Endothelial cell of umbilical vein (primary cell): ENCODE results near the gene OR6C2. TPM values are rescaled to one million over a fixed set of nuclear protein-coding genes. Genes with fewer than 3 reads are reported as not detected.

Source experiments
- BruUV-seq: library from RNA; stranded (reverse); fragments of 400-500 nt; replicated peaks from 2 replicates; lab custom pipeline; 2021; lab: Mats Ljungman, UMichigan
- CTCF ChIA-PET: fragments of 300-600, 350-600 bp; sonication (Branson Sonifier 250); formaldehyde crosslinking; loops from one replicate; lab custom pipeline; 2021; ENCODE audit warnings: antibody characterized with exemption, inconsistent platforms; lab: Charles Lee
- POLR2A ChIA-PET: fragments of 300-600, 350-600 bp; sonication (Branson Sonifier 250); formaldehyde crosslinking; loops from one replicate; lab custom pipeline; 2021; ENCODE audit warnings: antibody characterized with exemption, inconsistent platforms; lab: Charles Lee
- DNase-seq: peaks from one replicate; pipeline ENCODE4 v3.0.0-alpha.2; 2011; ENCODE audit warnings: low read depth, low spot score
- FAIRE-seq: peaks from 2 replicates; lab custom pipeline; 2011; peaks lifted over from hg19 to GRCh38; lab: Jason Lieb, UNC
- H2AFZ ChIP-seq: 2 replicates; pipeline ENCODE4 v1.6.0; 2012; ENCODE audit warnings: low read depth, low read length, control low read depth, inconsistent platforms
- H3K27ac ChIP-seq: 2 replicates; pipeline ENCODE4 v1.5.1; 2011; ENCODE audit warnings: low read depth, mild to moderate bottlenecking, control low read depth, low read length, moderate library complexity; ENCODE audit not compliant: insufficient read depth
- H3K27me3 ChIP-seq, 2 experiments: 2 replicates each; pipeline versions ENCODE4 v1.6.0 to v1.6.1; 2011; ENCODE audit warnings: low read length in 2 of 2, mixed read lengths in 1 of 2; ENCODE audit not compliant: control insufficient read depth in 2 of 2, insufficient read depth in 2 of 2
- H3K36me3 ChIP-seq, 2 experiments: 2 replicates in 1 of 2; 3 replicates in 1 of 2; pipeline ENCODE4 v1.5.1; 2011; ENCODE audit warnings: low read length in 2 of 2, mild to moderate bottlenecking in 1 of 2, moderate library complexity in 1 of 2; ENCODE audit not compliant: control insufficient read depth in 2 of 2, insufficient read depth in 2 of 2; ENCODE audit errors: extremely low read depth in 1 of 2
- H3K4me1 ChIP-seq: 3 replicates; pipeline ENCODE4 v1.5.1; 2011; ENCODE audit warnings: mild to moderate bottlenecking, low read length; ENCODE audit not compliant: control insufficient read depth, insufficient read depth; ENCODE audit errors: extremely low read depth
- H3K4me2 ChIP-seq: 2 replicates; pipeline ENCODE4 v1.6.1; 2011; ENCODE audit warnings: low read length, control low read depth, mixed read lengths; ENCODE audit not compliant: insufficient read depth
- H3K4me3 ChIP-seq, 3 experiments: fragments of 200-600 bp in 1 of 3; sonication (generic), shearing (Covaris generic) in 1 of 3; replicated peaks in 1 of 3; 2 replicates each; pipeline ENCODE4 v1.5.1; 2011 to 2016; ENCODE audit warnings: control low read depth in 3 of 3, low read length in 3 of 3, mild to moderate bottlenecking in 2 of 3, inconsistent platforms in 1 of 3, low read depth in 1 of 3, moderate library complexity in 1 of 3; ENCODE audit not compliant: insufficient read depth in 1 of 3
- H3K79me2 ChIP-seq: 2 replicates; pipeline ENCODE4 v1.6.0; 2012; ENCODE audit warnings: low read length, inconsistent platforms; ENCODE audit not compliant: control insufficient read depth, insufficient read depth
- H3K9ac ChIP-seq: replicated peaks from 2 replicates; pipeline ENCODE3; 2011; ENCODE audit warnings: low read length, control low read depth; ENCODE audit not compliant: insufficient read depth; ENCODE audit errors: extremely low read depth
- H3K9me1 ChIP-seq: replicated peaks from 3 replicates; pipeline ENCODE4 v1.6.0; 2011; ENCODE audit warnings: mild to moderate bottlenecking, low read length; ENCODE audit not compliant: control insufficient read depth, insufficient read depth; ENCODE audit errors: extremely low read depth
- H3K9me3 ChIP-seq: replicated peaks from 2 replicates; pipeline ENCODE4 v1.5.1; 2012; ENCODE audit warnings: low read length, inconsistent platforms; ENCODE audit not compliant: control insufficient read depth, insufficient read depth
- H4K20me1 ChIP-seq: replicated peaks from 2 replicates; pipeline ENCODE3; 2011; ENCODE audit warnings: mild to moderate bottlenecking, low read length; ENCODE audit not compliant: control insufficient read depth, insufficient read depth; ENCODE audit errors: extremely low read depth
- CTCF ChIP-seq, 2 donors: IDR thresholded peaks; 1 replicate in 1 of 2; 2 replicates in 1 of 2; pipeline ENCODE4 v1.5.1; 2011; ENCODE audit warnings: low read length in 2 of 2, mild to moderate bottlenecking in 2 of 2, moderate library complexity in 2 of 2, control low read depth in 1 of 2, inconsistent platforms in 1 of 2, low read depth in 1 of 2; ENCODE audit not compliant: insufficient read depth in 1 of 2; ENCODE audit errors: extremely low read depth in 1 of 2
- EZH2 ChIP-seq: IDR thresholded peaks from 2 replicates; pipeline ENCODE4 v1.6.1; 2012; ENCODE audit warnings: borderline replicate concordance, low read depth, mild to moderate bottlenecking, moderate library complexity, low read length, inconsistent platforms; ENCODE audit not compliant: severe bottlenecking
- FOS ChIP-seq: IDR thresholded peaks from 2 replicates; pipeline ENCODE4 v1.6.1; 2011; ENCODE audit warnings: mild to moderate bottlenecking, low read length, moderate library complexity, borderline replicate concordance; ENCODE audit not compliant: insufficient read depth
- GATA2 ChIP-seq: IDR thresholded peaks from 2 replicates; pipeline ENCODE4 v1.7.0; 2011; ENCODE audit warnings: low read depth, mild to moderate bottlenecking, moderate library complexity, mixed read lengths, low read length; ENCODE audit not compliant: insufficient read length, insufficient read depth
- JUN ChIP-seq: IDR thresholded peaks from 2 replicates; pipeline ENCODE4 v1.6.1; 2011; ENCODE audit warnings: borderline replicate concordance, low read depth; ENCODE audit not compliant: insufficient read length, insufficient read depth
- MAX ChIP-seq: IDR thresholded peaks from 2 replicates; pipeline ENCODE4 v1.6.1; 2011; ENCODE audit not compliant: insufficient read depth, insufficient read length
- MYC ChIP-seq: IDR thresholded peaks from one replicate; pipeline ENCODE4 v1.6.1; 2011; ENCODE audit warnings: mild to moderate bottlenecking, low read depth, low read length
- POLR2A ChIP-seq: IDR thresholded peaks from 2 replicates; pipeline ENCODE4 v1.6.1; 2012; ENCODE audit warnings: low read depth, mild to moderate bottlenecking, control low read depth, low read length
- POLR2AphosphoS5 ChIP-seq: IDR thresholded peaks from 2 replicates; pipeline ENCODE4 v1.6.1; 2012; ENCODE audit warnings: low read depth, mild to moderate bottlenecking, control low read depth, low read length, moderate library complexity; ENCODE audit not compliant: insufficient read depth
- dilution Hi-C: fragments of 300-500 bp; cut with MboI; formaldehyde crosslinking; loops from one replicate; pipeline ENCODE4 v1.15.0; 2019; ENCODE audit warnings: low sequenced_read_pairs; ENCODE audit not compliant: extremely low pct_ligation_motif_present
- intact Hi-C: fragments of 100-400 bp; cut with micrococcal nuclease; formaldehyde crosslinking; loops from one replicate; pipeline ENCODE4 v1.10.0; 2022
- polyA plus RNA-seq, 4 experiments: library from polyadenylated mRNA; depleted of rRNA in 3 of 4; stranded (reverse) in 3 of 4; unstranded in 1 of 4; fragments of >200 nt; gene quantifications; 2 replicates each; pipeline versions ENCODE4 v1.2.1 to v1.2.3, GENCODE V29; 2011 to 2012; ENCODE audit warnings: missing spikeins in 1 of 4
- total RNA-seq: library from RNA; stranded (reverse); gene quantifications from 2 replicates; pipeline ENCODE4 v1.2.3, GENCODE V29; 2021

Gene OR6C2
- total and polyA plus RNA-seq, 2 donors (not counting 3 experiments of a cell fraction or from before 2014, with no cell fraction given), result not detected

DNA sequence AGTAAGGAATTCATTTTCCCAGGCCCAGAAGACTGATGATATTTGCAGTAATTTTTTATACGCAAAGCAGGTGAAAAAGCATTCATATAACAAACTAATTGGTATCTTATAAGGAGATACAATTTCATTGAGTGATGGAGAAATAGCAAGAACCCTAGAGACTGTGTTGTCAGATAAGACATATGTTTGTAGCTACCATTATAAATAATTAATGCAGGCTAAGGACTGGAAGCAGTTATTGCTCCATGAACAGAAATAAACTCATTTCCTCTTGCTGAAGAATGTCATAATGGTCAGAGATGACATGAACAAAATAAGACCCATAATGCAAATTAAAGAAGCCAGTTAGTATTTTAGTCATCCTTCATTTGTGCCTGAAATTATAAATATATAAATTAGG, 1.5 kb downstream of the OR6C2 start:
- TF ChIP-seq GATA2, result no peak
- no peak for TF ChIP-seq POLR2AphosphoS5
- no peak for TF ChIP-seq MAX
- TF ChIP-seq EZH2, result no peak
- POLR2A ChIA-PET, result no interaction called here
- intact Hi-C loops (no loop called here), dilution Hi-C loops (no loop called here)
- Histone ChIP-seq H2AFZ (no peak overlapping the region), H3K4me3 (no peak overlapping the region), H3K9me3 (no peaks in the 10 kb centered on the region), H3K9ac (no peak overlapping the region), H3K4me2 (no peak overlapping the region), H3K27me3 (peaks cover 0 to 2% of the 10 kb centered on the region in 2 experiments), H3K4me1 (no peaks in the 10 kb centered on the region), H3K36me3 (no peaks in the 10 kb centered on the region), H3K9me1 (no peaks in the 10 kb centered on the region), H3K27ac (no peak overlapping the region), H4K20me1 (no peaks in the 10 kb centered on the region), H3K79me2 (no peaks in the 10 kb centered on the region)
- BruUV-seq, result no TSS peak
- CTCF ChIA-PET, result no interaction called here
- DNase-seq (no peak), FAIRE-seq (no peak)

DNA sequence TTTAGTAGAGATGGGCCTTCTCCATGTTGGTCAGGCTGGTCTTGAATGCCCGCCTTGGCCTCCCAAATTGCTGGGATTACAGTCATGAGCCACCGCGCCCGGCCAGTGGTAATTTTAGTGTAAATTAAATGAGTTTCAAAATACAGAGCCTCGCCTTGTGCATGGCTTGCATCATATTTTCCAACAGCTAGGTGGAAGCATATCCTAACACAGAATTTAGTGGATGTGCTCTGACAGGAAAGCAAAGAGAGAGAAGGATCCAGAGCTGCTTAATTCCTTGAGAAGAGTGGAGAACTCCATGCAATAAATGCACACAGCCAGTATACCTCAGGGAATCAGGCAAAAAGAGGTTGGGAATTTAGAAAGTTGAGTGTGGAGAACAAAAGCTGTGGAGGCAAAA, 2.5 kb downstream of the OR6C2 start:
- no TSS peak for BruUV-seq
- Histone ChIP-seq H4K20me1 (no peaks in the 10 kb centered on the region), H2AFZ (no peak overlapping the region), H3K4me2 (no peak overlapping the region), H3K79me2 (no peaks in the 10 kb centered on the region), H3K9me1 (no peaks in the 10 kb centered on the region), H3K9ac (no peak overlapping the region), H3K27ac (no peak overlapping the region), H3K4me3 (no peak overlapping the region), H3K36me3 (no peaks in the 10 kb centered on the region), H3K27me3 (peaks cover 0 to 2% of the 10 kb centered on the region in 2 experiments), H3K4me1 (no peaks in the 10 kb centered on the region), H3K9me3 (no peaks in the 10 kb centered on the region)
- ChIA-PET POLR2A (no interaction called here), CTCF (no interaction called here)
- no peak for DNase-seq
- no peak for FAIRE-seq
- dilution Hi-C loops, result no loop called here
- intact Hi-C loops, result no loop called here
- TF ChIP-seq EZH2 (no peak), CTCF (IDR thresholded peaks at IDR 0.05; ENCODE audit: extremely low read depth in 1 of 2, insufficient read depth in 1 of 2, low read depth in 1 of 2, low read length in 2 of 2) (no peak), MAX (no peak), POLR2A (no peak), POLR2AphosphoS5 (no peak), JUN (no peak), GATA2 (no peak), FOS (no peak), MYC (no peak)
